Gastrocnemius medialis (tissue), 4 donors: ENCODE results near the gene APOBEC3H.
"Not testable (repeated sequence)": the region's sequence is repeated elsewhere in the genome, so short reads cannot be mapped to it uniquely, and the experiment has no call there.

ENCODE experiments used
- CTCF ChIP-seq, 5 experiments: fragments of 450-650 bp in 3 of 5; fragments of 200-600 bp in 2 of 5; sonication (generic) in 2 of 5; IDR thresholded peaks in 4 of 5; conservative IDR thresholded peaks in 1 of 5; 1 replicate in 4 of 5; 2 replicates in 1 of 5; pipeline ENCODE4 v1.5.1; 2016 to 2019; ENCODE audit warnings: antibody characterized with exemption in 5 of 5, mild to moderate bottlenecking in 3 of 5, moderate library complexity in 3 of 5
- POLR2A ChIP-seq, 2 donors: fragments of 450-650 bp; IDR thresholded peaks; one replicate each; pipeline ENCODE4 v1.6.1; 2017; ENCODE audit warnings: antibody characterized with exemption in 2 of 2, mild to moderate bottlenecking in 2 of 2, moderate library complexity in 2 of 2

DNA sequence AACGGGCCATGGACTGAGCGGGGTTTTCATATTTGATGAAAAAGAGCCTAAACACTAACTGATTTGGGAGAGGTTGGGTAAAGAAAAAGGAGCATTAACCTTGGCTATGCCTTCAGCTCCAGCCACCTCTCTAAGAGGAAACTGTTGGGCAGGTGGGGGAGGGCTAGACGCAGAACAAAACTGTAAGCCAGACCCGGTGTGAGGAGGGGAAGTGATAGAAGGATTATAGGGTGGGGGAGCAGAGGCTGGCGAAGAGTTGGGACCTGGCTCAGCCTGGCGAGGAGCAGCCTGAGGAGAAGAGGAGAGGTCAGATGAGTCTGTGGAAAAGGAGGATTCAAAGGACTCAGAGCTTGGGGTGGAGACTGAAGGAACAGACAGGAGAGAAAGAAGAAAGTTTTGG lies 35.8 kb upstream of the APOBEC3H start:
- not testable (repeated sequence) for TF ChIP-seq CTCF (IDR thresholded peaks at IDR 0.05 in 4 of 5, conservative IDR thresholded peaks at IDR 0.05 in 1 of 5); POLR2A (IDR thresholded peaks at IDR 0.05)
